LNCaP clone FGC (cell line): ENCODE results near the gene ENPP3.

ENCODE experiments used
- DNase-seq: peaks from one replicate; pipeline ENCODE4 v3.0.0-alpha.2; 2011; ENCODE audit warnings: low read depth
- H3K4me3 ChIP-seq: 2 replicates; pipeline ENCODE4 v1.5.1; 2011; ENCODE audit warnings: mild to moderate bottlenecking, low read depth, low read length, control low read depth
- TF ChIP-seq, protein P1 (sequence below): IDR thresholded peaks from 2 replicates; pipeline ENCODE4 v1.5.1; 2012; ENCODE audit warnings: mild to moderate bottlenecking; ENCODE audit not compliant: control insufficient read depth, insufficient read depth; ENCODE audit errors: extremely low read depth

Gene ENPP3

DNA sequence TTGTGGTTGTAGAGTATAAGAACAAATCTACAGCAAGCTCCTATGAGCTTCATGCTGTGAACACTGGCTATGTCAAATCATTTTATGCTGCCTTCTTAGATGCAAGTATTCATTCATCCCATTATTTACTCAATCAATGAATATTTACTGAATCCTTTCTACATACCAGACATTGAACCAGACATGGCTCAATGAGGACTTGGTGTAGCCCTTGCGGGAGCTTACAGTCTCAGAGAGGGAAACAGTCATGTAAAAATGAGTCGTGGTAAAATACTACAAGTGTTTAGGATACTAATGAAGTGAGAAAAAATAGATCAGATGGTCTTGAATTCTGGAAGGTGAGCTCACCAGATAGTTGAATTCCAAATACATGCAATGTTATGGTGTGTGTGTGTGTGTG is 125.9 kb downstream of the ENPP3 start:
- DNase-seq = no peak
- H3K4me3 ChIP-seq = no peak overlapping the region
- TF ChIP-seq, protein P1, sequence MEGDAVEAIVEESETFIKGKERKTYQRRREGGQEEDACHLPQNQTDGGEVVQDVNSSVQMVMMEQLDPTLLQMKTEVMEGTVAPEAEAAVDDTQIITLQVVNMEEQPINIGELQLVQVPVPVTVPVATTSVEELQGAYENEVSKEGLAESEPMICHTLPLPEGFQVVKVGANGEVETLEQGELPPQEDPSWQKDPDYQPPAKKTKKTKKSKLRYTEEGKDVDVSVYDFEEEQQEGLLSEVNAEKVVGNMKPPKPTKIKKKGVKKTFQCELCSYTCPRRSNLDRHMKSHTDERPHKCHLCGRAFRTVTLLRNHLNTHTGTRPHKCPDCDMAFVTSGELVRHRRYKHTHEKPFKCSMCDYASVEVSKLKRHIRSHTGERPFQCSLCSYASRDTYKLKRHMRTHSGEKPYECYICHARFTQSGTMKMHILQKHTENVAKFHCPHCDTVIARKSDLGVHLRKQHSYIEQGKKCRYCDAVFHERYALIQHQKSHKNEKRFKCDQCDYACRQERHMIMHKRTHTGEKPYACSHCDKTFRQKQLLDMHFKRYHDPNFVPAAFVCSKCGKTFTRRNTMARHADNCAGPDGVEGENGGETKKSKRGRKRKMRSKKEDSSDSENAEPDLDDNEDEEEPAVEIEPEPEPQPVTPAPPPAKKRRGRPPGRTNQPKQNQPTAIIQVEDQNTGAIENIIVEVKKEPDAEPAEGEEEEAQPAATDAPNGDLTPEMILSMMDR = no peak

DNA sequence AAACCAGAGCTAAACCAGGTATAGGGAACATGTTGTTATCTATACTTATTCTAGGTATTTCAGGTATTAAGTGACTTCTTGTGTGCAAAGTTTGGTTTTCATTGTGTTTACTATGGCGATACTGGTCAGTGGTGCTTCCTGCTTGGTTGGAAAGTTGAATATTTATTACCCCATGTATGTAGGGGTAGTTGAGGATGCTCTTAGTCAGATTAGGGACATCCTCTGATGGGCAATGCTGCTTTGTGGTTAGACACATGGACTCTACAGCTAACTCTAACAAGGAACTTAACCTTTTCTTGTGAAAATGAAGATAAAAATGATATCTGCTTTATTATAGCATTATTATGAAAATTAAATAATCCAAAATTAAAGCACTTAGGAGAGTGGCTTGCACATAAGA is 126.6 kb downstream of the ENPP3 start:
- H3K4me3 ChIP-seq = no peak overlapping the region
- TF ChIP-seq, protein P1 = no peak
- DNase-seq = no peak

DNA sequence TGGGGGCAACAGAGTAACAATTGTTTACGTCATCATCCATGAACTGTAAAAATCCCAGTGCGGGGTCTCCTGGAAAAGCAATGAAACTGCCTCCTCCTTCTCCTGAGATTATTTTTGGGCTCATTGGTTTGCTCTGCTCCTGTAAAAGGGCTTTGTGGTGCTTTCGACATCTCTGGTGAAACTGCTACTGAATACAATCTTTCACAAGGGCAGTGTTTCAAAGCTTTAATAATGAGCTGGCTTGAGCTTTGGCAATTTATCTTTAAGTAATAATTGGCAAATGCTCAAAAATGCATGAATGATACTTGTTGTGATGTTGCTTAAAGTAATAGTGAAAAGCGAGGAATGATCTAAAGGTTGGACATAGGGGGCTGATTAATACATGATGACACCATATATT is 127.2 kb downstream of the ENPP3 start:
- TF ChIP-seq, protein P1 = no peak
- no peak for DNase-seq
- H3K4me3 ChIP-seq = no peak overlapping the region

DNA sequence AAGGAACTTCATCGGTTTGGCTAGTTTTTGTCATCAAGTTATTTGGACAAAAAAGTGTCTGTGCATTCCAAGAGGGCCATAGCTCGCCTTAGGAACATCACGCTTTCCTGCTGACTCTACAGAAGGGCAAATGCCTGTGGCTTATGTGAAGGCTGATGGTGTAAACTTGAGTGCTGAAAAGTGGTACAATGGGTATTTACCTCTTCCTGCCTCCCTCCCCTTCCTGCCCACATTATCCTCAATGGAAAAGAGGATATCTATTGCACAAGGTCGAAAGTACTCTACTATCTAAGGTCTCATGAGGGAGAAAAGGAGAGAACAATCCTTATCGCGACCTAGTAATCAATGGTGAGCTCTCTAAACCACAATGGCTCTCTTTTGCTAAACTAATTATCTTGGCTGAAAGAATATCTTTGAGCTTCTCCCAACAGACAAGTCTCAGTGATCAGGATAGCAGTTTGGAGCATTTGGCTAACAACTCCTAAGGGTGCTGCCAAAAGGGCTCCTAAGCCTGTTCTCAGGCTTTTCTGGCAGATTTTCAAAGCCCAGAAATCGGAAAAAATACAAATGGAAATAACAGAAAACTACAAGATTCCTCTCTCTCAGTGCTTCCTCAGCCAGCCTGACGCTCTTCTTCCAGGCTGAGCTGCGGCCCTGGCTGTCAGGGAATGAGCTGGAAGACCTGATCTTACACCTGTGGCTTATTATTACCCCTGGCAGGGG is 128.1 kb downstream of the ENPP3 start:
- no peak overlapping the region for H3K4me3 ChIP-seq
- no peak for DNase-seq
- TF ChIP-seq, protein P1 = no peak

DNA sequence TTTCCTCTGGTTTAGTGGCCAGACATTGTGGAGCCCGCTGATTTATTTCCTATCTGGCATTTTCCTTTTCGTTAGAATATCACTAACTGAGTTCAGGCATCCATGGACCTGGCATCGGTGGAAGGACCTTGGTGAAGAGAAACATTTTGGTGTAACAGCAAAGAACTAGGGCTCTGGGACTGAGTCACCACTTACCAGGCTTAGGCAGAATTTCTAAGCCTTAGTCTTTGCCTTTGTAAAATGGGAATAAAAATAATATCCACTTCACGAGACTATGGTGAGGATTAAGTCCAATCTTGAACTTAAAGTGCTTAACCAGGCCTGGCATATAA is 128.7 kb downstream of the ENPP3 start:
- H3K4me3 ChIP-seq = no peak overlapping the region
- TF ChIP-seq, protein P1 = no peak

DNA sequence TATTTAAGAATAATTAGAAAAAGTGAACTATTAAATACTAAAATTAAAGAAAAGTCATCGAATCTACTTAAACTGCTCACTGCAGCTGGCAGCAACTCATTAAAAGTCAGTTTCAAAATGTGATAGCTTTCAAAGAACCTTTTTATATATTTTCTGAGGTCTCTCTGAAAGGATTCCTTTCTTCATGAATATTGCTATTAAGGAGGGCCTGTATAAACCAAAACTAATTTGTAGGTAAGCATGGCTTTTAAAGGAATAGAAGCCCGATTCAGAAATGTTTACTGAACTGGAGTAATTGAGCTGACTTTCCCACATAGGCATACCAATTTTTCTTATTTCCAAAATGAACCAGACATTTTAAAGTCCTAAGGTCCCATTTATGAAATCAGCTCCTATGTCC is 129.5 kb downstream of the ENPP3 start:
- no peak overlapping the region for H3K4me3 ChIP-seq
- no peak for DNase-seq
- TF ChIP-seq, protein P1 = no peak

More for the DNA sequence above, 128.7 kb downstream of the ENPP3 start:
- DNase-seq = no peak

DNA sequence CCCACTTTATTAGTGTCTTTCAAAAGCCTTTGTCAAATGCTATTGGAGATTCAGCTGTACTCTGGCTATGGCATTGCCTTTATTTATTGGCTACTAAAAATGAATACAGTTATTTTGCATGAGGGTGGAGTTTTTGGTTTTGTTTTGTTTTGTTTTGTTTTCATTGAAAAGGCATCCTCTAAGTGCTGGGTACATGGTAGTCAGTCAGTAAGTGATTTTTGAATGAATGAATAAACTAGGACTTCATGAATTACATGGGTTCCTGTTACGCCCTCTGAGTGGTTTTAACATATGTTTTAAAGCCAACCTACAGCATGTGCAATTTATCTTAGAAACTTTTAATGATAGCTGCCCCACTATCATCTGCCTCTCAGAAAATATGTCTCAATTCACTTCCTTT is 131.9 kb downstream of the ENPP3 start:
- no peak for DNase-seq
- H3K4me3 ChIP-seq = no peak overlapping the region
- TF ChIP-seq, protein P1 = no peak
